Activated CD8-positive, alpha-beta T cell treated with anti-CD3 and anti-CD28 coated beads for 36 hours (primary cell): ENCODE data around the gene CERKL. TPM values are rescaled to one million over a fixed set of nuclear protein-coding genes. Genes with fewer than 3 reads are reported as not detected.

Source experiments
- ATAC-seq: fragments of 200-7000 bp; cut with Tn5 transposase; one replicate; pipeline ENCODE4 v1.10.0; 2021; ENCODE audit warnings: mild to moderate bottlenecking, moderate library complexity
- CTCF ChIA-PET: fragments of 350-600 bp; sonication (Branson Sonifier 250); formaldehyde crosslinking; loops from one replicate; lab custom pipeline; 2021; ENCODE audit warnings: antibody characterized with exemption; lab: Charles Lee
- POLR2A ChIA-PET: fragments of 350-600 bp; sonication (Branson Sonifier 250); formaldehyde crosslinking; loops from one replicate; lab custom pipeline; 2021; ENCODE audit warnings: antibody characterized with exemption; lab: Charles Lee
- DNase-seq: peaks from one replicate; pipeline ENCODE4 v3.0.0-alpha.2; 2020
- H3K27ac Mint-ChIP-seq: one replicate; pipeline ENCODE4 v1.8.0; 2021; ENCODE audit warnings: mild to moderate bottlenecking, mixed read lengths
- H3K27me3 Mint-ChIP-seq: one replicate; pipeline ENCODE4 v1.8.0; 2021; ENCODE audit warnings: mixed read lengths
- H3K36me3 Mint-ChIP-seq: one replicate; pipeline ENCODE4 v1.8.0; 2021; ENCODE audit warnings: low read depth, mixed read lengths
- H3K4me1 Mint-ChIP-seq: one replicate; pipeline ENCODE4 v1.8.0; 2021; ENCODE audit warnings: low read depth, mixed read lengths
- H3K4me3 Mint-ChIP-seq: one replicate; pipeline ENCODE4 v1.8.0; 2021; ENCODE audit warnings: mild to moderate bottlenecking, moderate library complexity, mixed read lengths
- H3K9me3 Mint-ChIP-seq: one replicate; pipeline ENCODE4 v1.8.0; 2021; ENCODE audit warnings: mixed read lengths
- CTCF ChIP-seq: fragments of 200-600 bp; IDR thresholded peaks from one replicate; pipeline ENCODE4 v1.8.0; 2022; ENCODE audit warnings: antibody characterized with exemption, mild to moderate bottlenecking
- intact Hi-C: fragments of 100-400 bp; cut with micrococcal nuclease; formaldehyde crosslinking; loops from one replicate; pipeline ENCODE4 v1.10.0; 2022
- total RNA-seq, 2 experiments: library from RNA; stranded (reverse); gene quantifications; one replicate each; pipeline ENCODE4 v1.2.3, GENCODE V29; 2021

CERKL gene
- total RNA-seq, 2 experiments from 2014 or later, result 0.11 to 0.20 TPM

- Mint-ChIP-seq H3K4me1 (peaks cover 14% of the 10 kb centered on the region), H3K4me3 (no peak overlapping the region), H3K27ac (no peak overlapping the region), H3K36me3 (no peaks in the 10 kb centered on the region), H3K9me3 (no peaks in the 10 kb centered on the region), H3K27me3 (peaks cover 4% of the 10 kb centered on the region)
- intact Hi-C loops, result no loop called here
- POLR2A ChIA-PET, result no interaction called here
- DNase-seq (no peak), ATAC-seq (no peak)
- no peak for TF ChIP-seq CTCF
- CTCF ChIA-PET, result no interaction called here
These were observed 68.4 kb downstream of the CERKL start for GRCh38 chr2:181588546-181588945.

- Mint-ChIP-seq H3K27ac (no peak overlapping the region), H3K4me1 (peaks cover 14% of the 10 kb centered on the region), H3K4me3 (no peak overlapping the region), H3K36me3 (no peaks in the 10 kb centered on the region), H3K27me3 (peaks cover 4% of the 10 kb centered on the region), H3K9me3 (no peaks in the 10 kb centered on the region)
- POLR2A ChIA-PET, result no interaction called here
- intact Hi-C loops, result no loop called here
- no peak for TF ChIP-seq CTCF
- ATAC-seq (peak; percentile 62), DNase-seq (peak; percentile 14)
- CTCF ChIA-PET, result interaction anchor here (1.0 kb wide), 1 partner anchor 129 kb away, joined by 4 read pairs; no protein-coding TSS in a partner anchor
These were observed 70.3 kb downstream of the CERKL start for GRCh38 chr2:181586569-181587081.

GRCh38 chr2:181585732-181586131 lies 71.2 kb downstream of the CERKL start:
- no peak overlapping the region for H3K27ac Mint-ChIP-seq
- POLR2A ChIA-PET, result no interaction called here

GRCh38 chr2:181581534-181581933 lies 75.4 kb downstream of the CERKL start:
- H3K27me3 Mint-ChIP-seq, result peaks cover 8% of the 10 kb centered on the region

More at GRCh38 chr2:181585732-181586131, 71.2 kb downstream of the CERKL start:
- Mint-ChIP-seq H3K9me3 (no peaks in the 10 kb centered on the region), H3K27me3 (peaks cover 7% of the 10 kb centered on the region), H3K4me3 (no peak overlapping the region), H3K36me3 (no peaks in the 10 kb centered on the region), H3K4me1 (peaks cover 14% of the 10 kb centered on the region)
- CTCF ChIA-PET, result interaction anchor here (1.2 to 1.3 kb wide), 2 partner anchors 12 to 14 kb away, joined by 3 to 4 read pairs; no protein-coding TSS in a partner anchor
- intact Hi-C loops, result no loop called here
- ATAC-seq, result no peak
- DNase-seq, result no peak
- no peak for TF ChIP-seq CTCF

More at GRCh38 chr2:181581534-181581933, 75.4 kb downstream of the CERKL start:
- Mint-ChIP-seq H3K9me3 (no peaks in the 10 kb centered on the region), H3K4me3 (no peak overlapping the region), H3K27ac (no peak overlapping the region), H3K4me1 (peaks cover 7% of the 10 kb centered on the region), H3K36me3 (no peaks in the 10 kb centered on the region)
- ATAC-seq, result no peak
- POLR2A ChIA-PET, result no interaction called here
- no peak for TF ChIP-seq CTCF
- intact Hi-C loops, result no loop called here
- CTCF ChIA-PET, result no interaction called here
- peak; percentile 3 for DNase-seq
